KOPT-K1 (cell line): Measurements from ENCODE around the gene KCNAB3.

Source experiments
- H3K27ac ChIP-seq: fragments of 200-600 bp; sonication (generic); 2 replicates; pipeline ENCODE4 v1.5.1; 2016; ENCODE audit warnings: antibody characterized with exemption, mild to moderate bottlenecking, low read depth, low read length; ENCODE audit not compliant: poor library complexity, severe bottlenecking
- H3K36me3 ChIP-seq: fragments of 200-600 bp; sonication (generic); 2 replicates; pipeline ENCODE4 v1.5.1; 2017; ENCODE audit warnings: antibody characterized with exemption, mild to moderate bottlenecking, low read length, moderate library complexity; ENCODE audit not compliant: insufficient read depth
- H3K9me3 ChIP-seq: fragments of 200-600 bp; sonication (generic); 2 replicates; pipeline ENCODE4 v1.5.1; 2017; ENCODE audit warnings: antibody characterized with exemption, low read length, mild to moderate bottlenecking; ENCODE audit not compliant: insufficient read depth, poor library complexity, severe bottlenecking

The KCNAB3 gene

DNA sequence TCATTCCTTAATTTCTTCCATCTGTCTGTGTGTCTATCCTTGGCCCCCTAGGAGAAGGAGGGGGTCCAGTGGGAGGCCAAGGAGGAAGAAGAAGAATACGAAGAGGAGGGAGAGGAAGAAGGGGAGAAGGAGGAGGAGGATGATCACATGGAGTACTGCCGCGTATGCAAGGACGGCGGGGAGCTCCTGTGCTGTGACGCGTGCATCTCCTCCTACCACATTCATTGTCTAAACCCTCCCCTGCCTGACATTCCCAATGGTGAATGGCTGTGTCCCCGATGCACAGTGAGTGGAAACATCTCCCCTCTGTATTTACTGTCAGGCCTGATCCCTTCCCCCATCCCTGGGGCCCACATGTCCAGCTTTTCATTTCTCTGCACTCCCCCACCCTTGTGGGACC, 34.8 kb downstream of the KCNAB3 start:
- Histone ChIP-seq H3K36me3 (peaks cover 93% of the 10 kb centered on the region), H3K27ac (no peak overlapping the region), H3K9me3 (no peaks in the 10 kb centered on the region)

DNA sequence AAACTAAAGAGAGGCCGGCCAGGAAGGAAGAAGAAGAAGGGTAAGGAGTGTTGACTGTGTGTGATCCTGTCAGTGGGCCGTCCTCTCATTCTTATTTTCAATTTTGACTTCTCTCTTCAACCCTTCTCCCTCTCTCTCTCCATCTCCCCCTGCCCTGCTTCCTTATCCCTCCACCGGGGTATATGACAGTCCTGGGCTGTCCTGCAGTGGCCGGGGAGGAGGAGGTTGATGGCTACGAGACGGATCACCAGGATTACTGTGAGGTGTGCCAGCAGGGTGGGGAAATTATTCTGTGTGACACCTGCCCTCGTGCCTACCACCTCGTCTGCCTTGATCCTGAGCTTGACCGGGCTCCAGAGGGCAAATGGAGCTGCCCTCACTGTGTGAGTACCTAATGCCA, 35.4 kb downstream of the KCNAB3 start:
- Histone ChIP-seq H3K36me3 (peaks cover 93% of the 10 kb centered on the region), H3K9me3 (no peaks in the 10 kb centered on the region), H3K27ac (no peak overlapping the region)

DNA sequence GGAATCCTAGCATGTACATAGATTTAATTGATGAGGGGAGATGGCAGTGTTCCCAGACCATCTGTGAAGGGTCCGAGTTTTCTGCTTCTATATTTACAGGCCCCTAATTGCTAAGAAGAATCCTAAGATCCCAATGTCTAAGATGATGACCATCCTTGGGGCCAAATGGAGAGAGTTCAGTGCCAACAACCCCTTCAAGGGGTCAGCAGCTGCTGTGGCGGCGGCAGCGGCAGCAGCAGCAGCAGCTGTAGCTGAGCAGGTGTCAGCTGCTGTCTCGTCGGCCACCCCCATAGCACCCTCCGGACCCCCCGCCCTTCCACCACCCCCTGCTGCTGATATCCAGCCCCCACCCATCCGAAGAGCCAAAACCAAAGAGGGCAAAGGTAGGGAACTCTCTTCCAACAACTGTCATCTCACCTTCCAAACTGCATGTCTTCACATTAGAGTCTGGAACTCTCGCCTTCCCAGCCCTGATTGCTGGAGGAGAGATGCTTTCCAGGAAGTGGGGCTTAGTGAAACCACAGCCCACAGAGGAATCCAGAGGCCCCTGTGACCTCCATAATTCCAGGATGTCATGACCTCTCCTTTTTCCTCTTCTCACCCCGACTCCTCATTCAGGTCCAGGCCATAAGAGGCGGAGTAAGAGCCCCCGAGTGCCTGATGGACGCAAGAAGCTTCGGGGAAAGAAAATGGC, 36.3 kb downstream of the KCNAB3 start:
- Histone ChIP-seq H3K36me3 (peaks cover 84% of the 10 kb centered on the region), H3K9me3 (no peaks in the 10 kb centered on the region), H3K27ac (no peak overlapping the region)

DNA sequence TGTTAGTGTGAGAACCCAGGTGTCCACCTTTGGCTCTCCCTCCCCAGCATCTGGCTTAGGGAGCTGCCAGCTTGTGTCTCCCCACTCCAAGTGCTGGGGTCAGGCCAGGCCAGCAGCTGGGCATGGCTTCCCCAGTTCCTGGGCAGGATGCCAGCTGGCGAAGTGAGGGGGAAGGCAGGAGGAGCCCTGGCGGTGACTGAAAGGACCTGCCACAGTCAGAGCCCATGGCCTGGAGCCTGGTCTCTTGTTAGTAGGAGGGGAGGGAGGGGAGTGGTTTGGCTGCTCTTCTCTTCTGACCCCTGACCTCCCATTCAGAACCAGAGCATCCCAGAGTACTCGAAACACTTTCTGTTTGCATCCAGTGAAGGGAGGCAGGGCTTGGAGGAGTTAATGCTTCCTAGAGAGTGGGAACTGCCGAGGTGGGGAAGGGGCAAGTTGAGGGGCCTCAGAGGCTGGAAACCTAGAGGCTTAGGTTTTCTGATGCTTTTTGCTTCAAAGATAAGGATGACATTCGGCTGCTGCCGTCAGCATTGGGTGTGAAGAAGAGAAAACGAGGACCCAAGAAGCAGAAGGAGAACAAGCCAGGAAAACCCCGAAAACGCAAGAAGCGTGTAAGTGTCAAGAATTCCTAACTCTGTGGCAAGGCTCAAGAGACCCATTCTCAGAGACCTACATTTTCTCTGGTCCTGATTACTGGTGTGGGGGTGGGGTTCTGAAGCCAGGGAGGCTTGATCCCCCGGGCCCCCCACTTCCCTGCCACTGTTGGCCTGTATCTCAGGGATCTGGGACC, 40.3 kb downstream of the KCNAB3 start:
- peak overlapping the region; percentile 93 for H3K27ac ChIP-seq
- peaks cover 48% of the 10 kb centered on the region for H3K36me3 ChIP-seq

DNA sequence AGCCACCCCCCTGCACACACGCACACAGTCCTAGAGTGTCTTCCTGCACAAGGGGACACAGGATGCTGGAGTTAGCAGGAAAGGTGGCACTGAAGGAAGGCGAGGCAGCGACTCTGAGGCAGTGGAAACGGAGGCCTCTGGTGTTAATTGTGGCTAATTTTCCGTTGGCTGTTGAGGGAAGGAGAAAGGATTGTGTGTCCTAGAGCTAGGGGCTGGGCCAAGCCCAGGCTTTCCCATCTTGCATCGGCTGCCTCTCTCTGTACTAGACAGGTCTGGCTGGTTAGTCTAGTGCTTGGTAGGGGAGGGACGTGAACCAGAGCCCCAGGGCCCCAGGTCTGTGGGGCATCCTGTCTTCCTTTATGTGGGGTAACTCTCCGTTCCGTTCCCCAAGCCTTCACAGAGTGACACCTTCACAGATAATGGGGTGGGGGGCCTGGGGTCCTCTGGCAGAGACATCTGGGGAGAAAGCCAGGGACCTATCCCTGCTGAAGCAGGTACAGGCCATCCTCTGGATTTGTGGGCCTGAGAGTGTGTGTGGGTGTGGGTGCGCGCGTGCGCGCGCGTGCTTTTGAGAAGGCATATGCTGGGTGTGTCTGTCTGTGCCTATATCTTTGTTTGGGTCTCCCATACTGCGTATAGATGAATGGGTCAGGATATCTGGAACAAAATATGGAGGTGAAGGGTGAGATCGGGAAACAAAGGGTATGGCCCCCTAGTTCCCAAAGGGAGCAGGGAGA, 41.3 kb downstream of the KCNAB3 start, which contains the start of gene CHD3:
Gene CHD3 (plus strand): TSS at position 606 of the 737 bp plus-strand sequence. CDS start 212 bp downstream, outside the sequence.
- Histone ChIP-seq H3K9me3 (no peaks in the 10 kb centered on the region), H3K27ac (peak within 1 kb of the TSS; percentile 93), H3K36me3 (peaks cover 38% of the 10 kb centered on the region)

More for the DNA sequence above, 40.3 kb downstream of the KCNAB3 start:
- no peaks in the 10 kb centered on the region for H3K9me3 ChIP-seq

DNA sequence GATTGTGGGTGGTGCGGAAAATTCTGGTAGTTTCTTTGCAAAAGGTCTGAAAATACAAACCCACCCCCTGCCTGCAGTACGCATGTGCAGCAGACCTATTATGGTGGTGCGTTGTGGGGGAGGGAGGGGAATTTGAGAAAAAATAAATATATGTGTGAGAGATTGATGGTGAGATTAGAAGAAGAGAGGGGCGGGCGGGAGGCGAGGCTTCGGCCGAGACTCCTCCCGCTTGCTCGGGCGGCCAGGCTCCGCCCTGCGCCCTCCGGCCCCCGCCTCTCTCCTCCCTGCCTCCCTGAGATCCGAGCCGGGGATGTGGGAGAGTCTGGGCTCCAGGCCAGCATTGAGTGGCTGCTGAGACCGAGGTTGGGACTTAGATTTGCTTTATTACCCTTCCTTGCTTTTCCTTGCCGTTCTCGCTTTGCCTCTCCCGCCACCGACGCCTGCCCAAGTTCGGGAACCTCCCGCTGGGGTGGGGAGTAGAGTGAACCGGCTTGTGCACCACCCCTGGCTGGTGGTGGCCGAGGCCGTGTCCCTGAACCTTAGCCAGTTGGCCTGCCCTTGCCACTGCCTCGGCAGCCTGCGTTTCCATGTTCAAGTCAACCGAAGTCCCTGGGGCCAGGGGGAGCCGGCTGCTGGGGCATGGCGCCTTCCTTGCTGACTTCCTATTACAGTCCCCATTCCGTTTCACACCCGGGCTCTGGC, 42.0 kb downstream of the KCNAB3 start:
- peaks cover 33% of the 10 kb centered on the region for H3K36me3 ChIP-seq
- H3K27ac ChIP-seq, result peak overlapping the region; percentile 93
- H3K9me3 ChIP-seq, result no peaks in the 10 kb centered on the region

DNA sequence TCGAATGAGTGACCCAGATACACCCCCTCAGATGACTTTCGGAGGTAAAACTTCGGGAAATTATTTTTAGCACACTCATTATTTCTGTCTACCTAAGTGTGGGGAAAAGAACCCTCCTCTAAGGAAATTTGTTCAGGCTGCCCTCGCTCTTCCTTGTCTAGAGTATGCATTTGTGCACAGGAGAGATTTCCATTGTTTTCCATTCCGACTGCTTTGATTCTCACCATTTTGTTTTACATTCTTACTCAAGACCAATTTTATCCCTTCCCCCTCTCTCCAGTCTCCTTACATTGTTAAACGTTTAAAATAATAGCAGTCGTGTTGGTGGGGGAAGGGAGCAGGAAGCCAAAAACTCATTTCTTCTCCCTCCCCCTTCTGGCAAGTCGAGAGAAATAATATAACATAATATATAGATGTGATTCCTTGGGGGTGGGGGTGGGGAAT, 42.6 kb downstream of the KCNAB3 start:
- Histone ChIP-seq H3K27ac (peak overlapping the region; percentile 93), H3K9me3 (no peaks in the 10 kb centered on the region), H3K36me3 (peaks cover 28% of the 10 kb centered on the region)

DNA sequence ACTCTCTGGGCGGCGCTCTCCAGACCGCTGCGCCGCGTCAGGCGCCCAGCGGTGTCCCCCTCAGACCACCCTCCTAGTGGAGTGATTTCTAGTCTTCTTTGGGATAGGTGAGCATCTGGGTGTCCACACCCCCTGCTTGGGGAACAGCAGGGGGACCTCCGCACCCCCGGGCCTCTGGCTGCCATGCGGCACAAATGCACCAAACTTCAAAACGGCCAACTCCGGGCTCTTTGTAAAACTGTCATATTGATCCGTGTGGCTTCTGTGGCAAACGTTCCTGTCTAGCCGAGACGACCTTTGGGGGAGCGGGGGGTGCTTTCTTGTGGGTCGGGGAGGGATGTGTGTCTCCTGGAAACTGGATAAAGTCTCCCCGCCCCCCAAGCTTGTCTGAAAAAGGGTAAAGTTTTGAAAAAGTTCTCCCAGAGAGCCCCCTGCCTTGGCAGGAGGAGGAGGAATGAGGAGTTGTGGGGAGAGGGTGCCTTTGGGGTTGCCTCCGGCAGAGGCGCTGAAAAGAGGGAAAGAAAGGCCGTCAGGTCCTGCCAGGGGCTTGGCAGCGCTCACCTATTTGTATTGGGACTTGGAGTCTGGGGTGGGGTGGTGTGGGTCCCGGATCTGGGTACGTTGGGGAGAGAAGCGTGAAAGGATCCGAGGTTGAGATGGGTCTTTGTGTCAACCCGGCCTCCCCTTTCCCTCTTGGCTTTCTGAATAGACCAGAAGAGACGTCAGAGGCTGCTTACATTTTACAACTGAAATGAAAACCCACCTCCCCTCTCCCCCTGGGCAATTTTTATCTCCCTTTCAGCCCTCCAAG, 43.2 kb downstream of the KCNAB3 start:
- Histone ChIP-seq H3K9me3 (no peaks in the 10 kb centered on the region), H3K27ac (peak overlapping the region; percentile 93), H3K36me3 (peaks cover 22% of the 10 kb centered on the region)

DNA sequence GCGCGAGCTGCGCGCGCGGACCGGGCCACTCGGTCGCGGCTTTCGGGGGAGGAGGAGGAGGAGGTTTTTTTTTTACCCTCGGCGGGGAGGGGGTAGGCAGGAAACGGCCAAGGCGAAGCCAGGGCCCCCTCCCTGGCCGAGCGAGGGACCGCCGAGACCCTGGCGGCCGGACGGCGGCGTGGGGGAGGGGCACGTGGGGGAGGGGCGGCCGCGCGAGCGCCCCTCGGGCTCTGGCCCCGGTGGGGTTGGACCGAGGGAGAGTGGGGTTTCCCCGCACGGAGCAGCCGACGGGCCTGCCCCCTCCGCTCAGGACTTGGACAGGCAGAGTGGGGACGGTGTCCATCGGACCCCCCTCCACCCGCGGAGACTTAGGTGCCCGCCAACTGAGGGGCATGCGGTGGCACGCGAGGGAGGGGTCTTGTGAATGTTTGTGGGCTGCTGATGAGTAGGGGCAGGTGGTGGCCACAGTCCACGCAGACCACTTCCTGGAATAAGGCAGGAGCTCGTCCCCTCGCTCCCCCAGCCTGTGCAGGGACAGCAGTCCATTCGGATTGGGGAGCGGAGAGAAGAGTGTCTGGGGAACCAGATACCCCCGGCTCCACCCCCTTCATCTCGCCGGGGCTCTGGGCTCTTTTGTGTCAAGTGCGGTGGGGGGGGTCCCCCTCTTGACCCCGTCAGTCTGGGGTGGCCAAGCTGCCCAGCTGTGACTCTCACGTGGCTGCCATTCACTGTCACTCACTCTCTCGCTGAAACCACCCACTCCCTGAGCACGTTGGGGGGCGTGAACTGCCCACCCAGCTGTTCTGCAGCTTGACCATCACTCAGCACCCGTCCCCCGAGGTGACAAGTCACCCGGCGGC, 44.1 kb downstream of the KCNAB3 start:
- Histone ChIP-seq H3K27ac (peak overlapping the region; percentile 93), H3K9me3 (no peaks in the 10 kb centered on the region), H3K36me3 (peaks cover 16% of the 10 kb centered on the region)

DNA sequence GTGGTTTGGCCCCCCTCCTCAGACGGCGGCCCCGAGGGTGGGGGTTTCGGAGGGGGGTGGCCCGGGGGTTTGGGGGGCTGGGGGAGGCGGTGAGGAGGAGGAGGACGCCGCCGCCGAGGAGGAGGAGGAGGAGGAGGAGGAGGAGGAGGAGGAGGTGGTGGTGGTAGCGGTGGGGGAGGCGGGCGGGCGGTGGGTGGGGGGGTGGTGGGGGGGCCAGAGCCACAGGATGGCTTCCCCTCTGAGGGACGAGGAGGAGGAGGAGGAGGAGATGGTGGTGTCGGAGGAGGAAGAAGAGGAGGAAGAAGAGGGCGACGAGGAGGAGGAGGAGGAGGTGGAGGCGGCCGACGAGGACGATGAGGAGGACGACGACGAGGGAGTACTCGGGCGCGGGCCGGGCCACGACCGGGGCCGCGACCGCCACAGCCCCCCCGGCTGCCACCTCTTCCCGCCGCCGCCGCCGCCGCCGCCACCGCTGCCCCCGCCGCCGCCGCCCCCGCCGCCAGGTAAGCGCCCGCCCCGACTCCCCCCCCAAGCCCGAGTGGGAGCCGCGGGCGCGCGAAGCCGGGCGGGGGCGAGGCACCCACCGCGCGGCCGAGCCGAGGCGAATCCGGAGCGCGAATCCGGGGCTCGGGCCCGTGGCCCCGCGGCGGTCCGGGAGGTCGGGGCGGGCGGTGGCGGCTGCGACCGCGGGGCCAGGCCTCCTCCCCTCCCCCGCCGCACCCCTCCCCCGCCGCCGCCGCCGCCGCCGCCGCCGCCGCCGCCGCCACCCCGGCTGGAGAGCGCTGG, 44.9 kb downstream of the KCNAB3 start:
- Histone ChIP-seq H3K36me3 (peaks cover 10% of the 10 kb centered on the region; the same call in 1 of the 2 replicates), H3K27ac (peak overlapping the region; percentile 93), H3K9me3 (no peaks in the 10 kb centered on the region)

DNA sequence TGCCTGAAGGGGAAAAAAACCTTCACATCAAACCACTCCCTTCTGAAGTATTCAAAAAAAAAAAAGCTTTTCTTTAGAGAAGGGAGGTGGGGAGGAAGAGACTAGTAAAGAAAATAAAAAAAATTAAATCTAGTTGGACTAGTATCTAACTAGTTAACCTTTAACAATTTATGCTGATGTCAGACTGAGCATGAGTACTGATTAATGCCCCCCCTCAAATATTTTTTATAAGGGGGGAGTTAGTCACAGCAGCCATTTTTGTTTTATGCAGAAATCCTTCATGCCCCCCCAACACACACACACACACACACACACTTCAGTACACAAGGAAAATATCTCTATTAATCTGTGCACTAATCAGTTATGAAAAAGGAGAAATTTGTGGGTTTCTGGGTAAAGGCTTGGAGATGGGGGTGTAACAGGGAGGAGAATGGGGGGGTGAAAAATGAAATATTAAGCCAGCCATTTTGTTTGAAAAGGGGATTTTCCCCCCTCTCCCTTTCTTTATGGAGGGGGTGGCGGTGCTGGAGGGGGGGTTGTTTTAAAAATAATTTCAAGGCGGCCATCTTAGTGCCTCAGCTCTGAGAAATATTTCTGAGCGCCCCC, 45.8 kb downstream of the KCNAB3 start:
- Histone ChIP-seq H3K9me3 (no peaks in the 10 kb centered on the region), H3K36me3 (0 out of 2 replicates have a peak, but pooled peaks cover 5% of the 10 kb centered on the region), H3K27ac (peak overlapping the region; percentile 21)

DNA sequence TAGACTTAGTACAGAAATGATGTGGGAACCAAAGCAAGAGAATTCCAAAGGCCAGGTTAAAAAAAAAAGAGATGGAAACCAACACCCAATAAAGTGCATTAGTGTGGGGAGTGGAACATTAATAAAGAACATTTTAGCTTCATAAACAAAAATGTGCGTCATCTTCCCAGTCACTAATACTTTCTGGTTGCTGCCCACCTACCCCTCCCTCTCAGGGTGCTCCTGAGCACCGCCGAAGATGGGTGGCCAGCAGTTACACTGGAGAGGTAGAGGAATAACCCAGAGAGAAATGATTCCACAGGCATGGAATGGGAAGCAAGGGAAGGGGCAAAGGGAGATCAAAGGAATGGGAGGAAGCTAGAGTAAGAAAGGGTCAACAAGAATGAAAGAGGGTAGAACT, 47.0 kb downstream of the KCNAB3 start:
- Histone ChIP-seq H3K27ac (no peak overlapping the region), H3K36me3 (0 out of 2 replicates have a peak, but pooled peaks cover 5% of the 10 kb centered on the region), H3K9me3 (no peaks in the 10 kb centered on the region)
